ENCODE data around the gene SCLY. TPM values are rescaled to one million over a fixed set of nuclear protein-coding genes. Genes with fewer than 3 reads are reported as not detected.

SCLY gene
- total and polyA plus RNA-seq, 4 donors = 7.8 to 16.1 (median 12.1) TPM

DNA sequence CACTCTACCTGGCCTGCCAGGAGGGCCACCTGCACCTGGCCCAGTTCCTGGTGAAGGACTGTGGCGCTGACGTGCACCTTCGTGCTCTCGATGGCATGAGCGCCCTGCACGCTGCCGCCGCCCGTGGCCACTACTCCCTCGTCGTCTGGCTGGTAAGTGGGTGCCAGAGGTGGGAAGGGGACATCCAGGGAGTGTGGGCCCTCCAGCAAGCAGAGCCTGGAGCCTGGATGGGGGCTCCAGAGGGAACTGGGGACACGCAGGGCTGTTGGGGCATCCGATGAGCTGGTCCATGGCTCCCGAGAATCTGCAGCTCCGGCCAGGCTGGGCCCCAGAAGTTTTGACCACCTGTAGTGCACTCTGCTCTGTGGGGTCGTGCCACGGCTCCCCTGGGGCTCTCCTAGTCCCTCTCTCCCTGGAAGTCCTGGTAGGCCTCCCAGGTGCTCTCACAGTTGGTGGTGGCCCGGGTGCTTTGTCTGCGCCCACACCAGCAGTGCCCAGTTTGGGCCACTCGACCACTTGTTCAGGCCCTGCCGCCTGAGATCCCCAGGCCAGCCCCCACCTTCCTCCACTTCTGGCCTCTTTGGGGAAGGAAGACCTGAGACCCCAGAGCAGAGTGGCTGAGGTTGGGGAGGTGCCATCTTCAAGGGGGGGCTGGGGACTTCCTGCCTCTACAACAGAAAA is 44.0 kb downstream of the SCLY start:
- no peak for TF ChIP-seq CTCF (IDR thresholded peaks at IDR 0.05; ENCODE audit: control extremely low read depth, extremely low read depth)
- no peaks in the 10 kb centered on the region for H3K27me3 ChIP-seq (ENCODE audit: control insufficient read depth in 3 of 3, insufficient read depth in 3 of 3, low read length in 2 of 3)
- peaks cover 0 to 4% (median 0%) of the 10 kb centered on the region in 5 donors for H3K4me1 ChIP-seq (ENCODE audit: control insufficient read depth in 5 of 5, insufficient read depth in 5 of 5, low read length in 5 of 5)
- H3K9me3 ChIP-seq (ENCODE audit: control insufficient read depth in 4 of 4, insufficient read depth in 3 of 4, low read length in 3 of 4) = no peaks in the 10 kb centered on the region
- DNase-seq (no peak), ATAC-seq (ENCODE audit: insufficient read depth, low FRiP score) (no peak)
- 90 to 91% methylated on average over 21 of the region's 21 CpGs for WGBS, 2 donors
- no peak overlapping the region for H3K27ac ChIP-seq (ENCODE audit: low read depth in 1 of 2, low read length in 1 of 2)
- H3K36me3 ChIP-seq (ENCODE audit: control insufficient read depth in 4 of 4, insufficient read depth in 4 of 4, low read length in 4 of 4) = no peaks in the 10 kb centered on the region
- H3K9ac ChIP-seq (ENCODE audit: insufficient read depth in 1 of 2, low read length in 2 of 2) = no peak overlapping the region
- H3K4me3 ChIP-seq = no peak overlapping the region

- Histone ChIP-seq H3K9me3 (ENCODE audit: control insufficient read depth in 4 of 4, insufficient read depth in 3 of 4, low read length in 3 of 4) (no peaks in the 10 kb centered on the region), H3K36me3 (ENCODE audit: control insufficient read depth in 4 of 4, insufficient read depth in 4 of 4, low read length in 4 of 4) (no peaks in the 10 kb centered on the region), H3K4me3 (no peak overlapping the region), H3K9ac (ENCODE audit: insufficient read depth in 1 of 2, low read length in 2 of 2) (no peak overlapping the region), H3K27me3 (ENCODE audit: control insufficient read depth in 3 of 3, insufficient read depth in 3 of 3, low read length in 2 of 3) (no peaks in the 10 kb centered on the region), H3K27ac (ENCODE audit: low read depth in 1 of 2, low read length in 1 of 2) (no peak overlapping the region), H3K4me1 (ENCODE audit: control insufficient read depth in 5 of 5, insufficient read depth in 5 of 5, low read length in 5 of 5) (peaks cover 0 to 4% (median 0%) of the 10 kb centered on the region in 5 donors)
- DNase-seq (no peak), ATAC-seq (ENCODE audit: insufficient read depth, low FRiP score) (no peak)
- no peak for TF ChIP-seq CTCF (IDR thresholded peaks at IDR 0.05; ENCODE audit: control extremely low read depth, extremely low read depth)
- 90 to 91% methylated on average over 28 of the region's 28 CpGs for WGBS, 2 donors
Measured at GRCh38 chr2:238105506-238106338, 44.9 kb downstream of the SCLY start.

DNA sequence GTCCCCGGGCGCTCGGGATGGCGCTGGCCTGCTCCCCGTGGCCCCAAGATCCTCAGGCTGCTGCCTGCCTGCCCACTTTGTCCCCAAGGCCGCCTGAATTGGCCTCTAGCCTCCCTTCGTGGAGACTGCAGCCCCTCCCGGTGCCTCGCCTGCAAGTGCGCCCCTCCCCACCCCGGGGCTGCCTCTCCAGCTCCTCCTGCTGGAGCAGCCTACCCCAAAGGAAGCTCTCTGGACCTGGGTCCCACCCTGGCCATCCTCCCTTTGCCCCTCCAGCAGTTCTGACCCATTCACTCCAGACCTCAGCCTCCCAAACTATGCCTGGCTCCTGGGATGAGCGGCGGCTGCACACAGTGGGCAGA is 45.5 kb downstream of the SCLY start:
- DNase-seq (no peak), ATAC-seq (ENCODE audit: insufficient read depth, low FRiP score) (no peak)
- Histone ChIP-seq H3K27ac (ENCODE audit: low read depth in 1 of 2, low read length in 1 of 2) (no peak overlapping the region), H3K27me3 (ENCODE audit: control insufficient read depth in 3 of 3, insufficient read depth in 3 of 3, low read length in 2 of 3) (no peaks in the 10 kb centered on the region), H3K4me1 (ENCODE audit: control insufficient read depth in 5 of 5, insufficient read depth in 5 of 5, low read length in 5 of 5) (peaks cover 0 to 4% (median 0%) of the 10 kb centered on the region in 5 donors), H3K9me3 (ENCODE audit: control insufficient read depth in 4 of 4, insufficient read depth in 3 of 4, low read length in 3 of 4) (peaks cover 0 to 2% (median 0%) of the 10 kb centered on the region in 4 donors), H3K4me3 (no peak overlapping the region), H3K9ac (ENCODE audit: insufficient read depth in 1 of 2, low read length in 2 of 2) (no peak overlapping the region), H3K36me3 (ENCODE audit: control insufficient read depth in 4 of 4, insufficient read depth in 4 of 4, low read length in 4 of 4) (no peaks in the 10 kb centered on the region)
- 85 to 86% methylated on average over 13 of the region's 13 CpGs for WGBS, 2 donors
- no peak for TF ChIP-seq CTCF (IDR thresholded peaks at IDR 0.05; ENCODE audit: control extremely low read depth, extremely low read depth)
